HEK293T (cell line): ENCODE measurements around the gene PBX1.

Source experiments
- CTCF ChIA-PET: fragments of 350-600 bp; formaldehyde crosslinking; extraction: SDS; loops from one replicate; lab custom pipeline; 2021; ENCODE audit warnings: antibody characterized with exemption, inconsistent platforms; lab: Yijun Ruan, JAX
- POLR2A ChIA-PET: fragments of 350-600 bp; formaldehyde crosslinking; extraction: SDS; loops from one replicate; lab custom pipeline; 2020; ENCODE audit warnings: antibody characterized with exemption, inconsistent platforms; lab: Yijun Ruan, JAX
- DNase-seq: peaks from one replicate; pipeline ENCODE4 v3.0.0; 2012; ENCODE audit warnings: mixed read lengths; ENCODE audit errors: extremely low spot score
- ARNT ChIP-seq: fragments of 450-650 bp; IDR thresholded peaks from 2 replicates; pipeline ENCODE4 v1.6.1; 2017; ENCODE audit warnings: mild to moderate bottlenecking
- BHLHE40 ChIP-seq: fragments of 450-650 bp; IDR thresholded peaks from 2 replicates; pipeline ENCODE4 v1.6.1; 2016; ENCODE audit warnings: mild to moderate bottlenecking, moderate library complexity, borderline replicate concordance
- CTBP1 ChIP-seq: fragments of 450-650 bp; IDR thresholded peaks from 2 replicates; pipeline ENCODE4 v1.6.1; 2016; ENCODE audit warnings: borderline replicate concordance
- ELF4 ChIP-seq: fragments of 450-650 bp; IDR thresholded peaks from 2 replicates; pipeline ENCODE4 v1.6.1; 2017; ENCODE audit warnings: antibody characterized with exemption
- FOXA1 ChIP-seq: fragments of 450-650 bp; IDR thresholded peaks from 2 replicates; pipeline ENCODE4 v1.6.1; 2016; ENCODE audit warnings: mild to moderate bottlenecking
- FOXK2 ChIP-seq: fragments of 450-650 bp; IDR thresholded peaks from 2 replicates; pipeline ENCODE4 v1.6.1; 2016; ENCODE audit warnings: mild to moderate bottlenecking
- FOXM1 ChIP-seq: fragments of 450-650 bp; IDR thresholded peaks from 2 replicates; pipeline ENCODE4 v1.6.1; 2017; ENCODE audit warnings: mild to moderate bottlenecking, borderline replicate concordance
- HDGF ChIP-seq: fragments of 450-650 bp; IDR thresholded peaks from 2 replicates; pipeline ENCODE4 v1.6.1; 2017; ENCODE audit warnings: antibody characterized with exemption, borderline replicate concordance
- L3MBTL2 ChIP-seq: fragments of 450-650 bp; conservative IDR thresholded peaks from 2 replicates; pipeline ENCODE4 v1.6.1; 2016; ENCODE audit warnings: mild to moderate bottlenecking
- LEF1 ChIP-seq: fragments of 450-650 bp; IDR thresholded peaks from 2 replicates; pipeline ENCODE4 v1.6.1; 2017; ENCODE audit warnings: mild to moderate bottlenecking, borderline replicate concordance
- NFRKB ChIP-seq: fragments of 450-650 bp; IDR thresholded peaks from 2 replicates; pipeline ENCODE4 v1.6.1; 2016; ENCODE audit warnings: mild to moderate bottlenecking, moderate library complexity
- PKNOX1 ChIP-seq: fragments of 450-650 bp; IDR thresholded peaks from 2 replicates; pipeline ENCODE4 v1.6.1; 2016
- SP1 ChIP-seq: fragments of 450-650 bp; IDR thresholded peaks from 2 replicates; pipeline ENCODE4 v1.6.1; 2017
- SUZ12 ChIP-seq: fragments of 450-650 bp; IDR thresholded peaks from 2 replicates; pipeline ENCODE4 v1.6.1; 2016; ENCODE audit warnings: mild to moderate bottlenecking
- TARDBP ChIP-seq: fragments of 450-650 bp; IDR thresholded peaks from 2 replicates; pipeline ENCODE4 v1.6.1; 2016
- ZNF384 ChIP-seq: fragments of 450-650 bp; IDR thresholded peaks from 2 replicates; pipeline ENCODE4 v1.6.1; 2016

PBX1 gene

GRCh38 chr1:164786980-164787833 is 228.2 kb downstream of the PBX1 start:
- TF ChIP-seq PKNOX1, result peak; percentile 92
- TF ChIP-seq FOXK2, result no peak
- TF ChIP-seq SP1, result no peak
- TF ChIP-seq FOXM1, result no peak
- ChIA-PET CTCF (interaction anchor here (0.6 to 1.4 kb wide), 12 partner anchors 12 to 621 kb away, joined by 3 to 6 read pairs (median 3); no protein-coding TSS in a partner anchor), POLR2A (interaction anchor here (0.9 to 1.1 kb wide), 3 partner anchors 12 to 228 kb away, joined by 3 to 4 read pairs (median 3); partner anchors contain the start of gene PBX1)
- peak; percentile 92 for DNase-seq

GRCh38 chr1:164787834-164788231 is 228.8 kb downstream of the PBX1 start:
- POLR2A ChIA-PET, result interaction anchor here (0.9 to 1.1 kb wide), 2 partner anchors 176 to 229 kb away, joined by 3 to 4 read pairs; partner anchors contain the start of gene PBX1
- TF ChIP-seq LEF1 (no peak), FOXK2 (no peak), FOXA1 (no peak), ELF4 (no peak), SUZ12 (no peak), PKNOX1 (no peak), CTBP1 (no peak), BHLHE40 (no peak), SP1 (no peak), ZNF384 (no peak)
- CTCF ChIA-PET, result interaction anchor here (0.6 to 1.4 kb wide), 9 partner anchors 13 to 621 kb away, joined by 3 to 6 read pairs (median 3); no protein-coding TSS in a partner anchor
- DNase-seq, result no peak

GRCh38 chr1:164790081-164790480 is 231.1 kb downstream of the PBX1 start:
- ChIA-PET CTCF (interaction anchor here (0.6 to 0.7 kb wide), 3 partner anchors 16 to 117 kb away, joined by 3 read pairs; no protein-coding TSS in a partner anchor), POLR2A (no interaction called here)
- TF ChIP-seq SP1 (no peak), ZNF384 (no peak), NFRKB (no peak), TARDBP (no peak), LEF1 (no peak), CTBP1 (no peak), FOXA1 (no peak), BHLHE40 (no peak), ARNT (no peak), ELF4 (no peak), FOXM1 (no peak), L3MBTL2 (no peak), FOXK2 (no peak), HDGF (no peak)
- DNase-seq, result no peak

GRCh38 chr1:164792410-164793004 is 233.5 kb downstream of the PBX1 start:
- no peak for DNase-seq
- ChIA-PET CTCF (no interaction called here), POLR2A (no interaction called here)
- TF ChIP-seq SP1 (no peak), BHLHE40 (no peak), NFRKB (no peak), LEF1 (no peak), PKNOX1 (no peak), ELF4 (no peak), TARDBP (no peak)

GRCh38 chr1:164794356-164794755 is 235.4 kb downstream of the PBX1 start:
- ChIA-PET POLR2A (no interaction called here), CTCF (no interaction called here)
- no peak for DNase-seq

More at GRCh38 chr1:164794356-164794755, 235.4 kb downstream of the PBX1 start:
- no peak for TF ChIP-seq FOXK2
- no peak for TF ChIP-seq ZNF384
- no peak for TF ChIP-seq ELF4
- TF ChIP-seq SUZ12, result no peak
- no peak for TF ChIP-seq CTBP1
- TF ChIP-seq TARDBP, result no peak
- no peak for TF ChIP-seq L3MBTL2
- no peak for TF ChIP-seq SP1
- TF ChIP-seq NFRKB, result no peak
- TF ChIP-seq ARNT, result no peak
- TF ChIP-seq HDGF, result no peak
- no peak for TF ChIP-seq BHLHE40
- TF ChIP-seq FOXA1, result no peak
- no peak for TF ChIP-seq PKNOX1
- TF ChIP-seq LEF1, result no peak
- TF ChIP-seq FOXM1, result no peak
